Nephron (organoid): Measurements from ENCODE around the gene SPTLC2.
"Not testable (repeated sequence)": the region's sequence is repeated elsewhere in the genome, so short reads cannot be mapped to it uniquely, and the experiment has no call there.

Experiments
- H3K27ac Mint-ChIP-seq, 3 experiments: 2 replicates each; pipeline ENCODE4 v1.8.0; 2020; ENCODE audit warnings: mixed read lengths in 3 of 3, mild to moderate bottlenecking in 2 of 3, moderate library complexity in 1 of 3
- H3K27me3 Mint-ChIP-seq: 2 replicates; pipeline ENCODE4 v1.8.0; 2021; ENCODE audit warnings: low read depth, mild to moderate bottlenecking, moderate library complexity, mixed read lengths
- H3K36me3 Mint-ChIP-seq: 2 replicates; pipeline ENCODE4 v1.8.0; 2020; ENCODE audit warnings: low read depth, mixed read lengths
- H3K4me1 Mint-ChIP-seq: 2 replicates; pipeline ENCODE4 v1.8.0; 2020; ENCODE audit warnings: mixed read lengths
- H3K4me3 Mint-ChIP-seq, 3 experiments: 2 replicates each; pipeline ENCODE4 v1.8.0; 2020; ENCODE audit warnings: mild to moderate bottlenecking in 3 of 3, mixed read lengths in 3 of 3, moderate library complexity in 2 of 3
- H3K9me3 Mint-ChIP-seq: 2 replicates; pipeline ENCODE4 v1.8.0; 2020; ENCODE audit warnings: mixed read lengths
- CTCF ChIP-seq, 3 experiments: fragments of 200-600 bp; sonication (generic); IDR thresholded peaks; one replicate each; pipeline ENCODE4 v1.5.0; 2021; ENCODE audit warnings: antibody characterized with exemption in 3 of 3; ENCODE audit not compliant: unreplicated experiment in 3 of 3

SPTLC2 gene

GRCh38 chr14:77590845-77591485 lies 25.5 kb downstream of the SPTLC2 start:
- Mint-ChIP-seq H3K27me3 (no peaks in the 10 kb centered on the region), H3K9me3 (no peaks in the 10 kb centered on the region), H3K27ac (peak overlapping the region in 1 of 3 experiments; percentile 2), H3K4me3 (no peak overlapping the region), H3K36me3 (peaks cover 31% of the 10 kb centered on the region), H3K4me1 (no peaks in the 10 kb centered on the region)
- no peak for TF ChIP-seq CTCF (IDR thresholded peaks at IDR 0.05; ENCODE audit: unreplicated experiment in 3 of 3)

- Mint-ChIP-seq H3K36me3 (peaks cover 22% of the 10 kb centered on the region), H3K4me1 (peaks cover 12% of the 10 kb centered on the region), H3K27me3 (no peaks in the 10 kb centered on the region), H3K9me3 (no peaks in the 10 kb centered on the region), H3K4me3 (no peak overlapping the region), H3K27ac (peak overlapping the region in 1 of 3 experiments; percentile 68)
- no peak for TF ChIP-seq CTCF (IDR thresholded peaks at IDR 0.05; ENCODE audit: unreplicated experiment in 3 of 3)
Observed at GRCh38 chr14:77589099-77589498, 27.3 kb downstream of the SPTLC2 start.

GRCh38 chr14:77588411-77589025 lies 27.9 kb downstream of the SPTLC2 start:
- not testable (repeated sequence) for H3K4me3 Mint-ChIP-seq, H3K27me3 Mint-ChIP-seq, H3K9me3 Mint-ChIP-seq
- peaks cover 18% of the 10 kb centered on the region for H3K4me1 Mint-ChIP-seq
- peaks cover 18% of the 10 kb centered on the region for H3K36me3 Mint-ChIP-seq
- H3K27ac Mint-ChIP-seq = peak overlapping the region in 1 of 3 experiments; percentile 41

- Mint-ChIP-seq H3K36me3 (peaks cover 10% of the 10 kb centered on the region), H3K27ac (peak overlapping the region in 1 of 3 experiments; percentile 44), H3K9me3 (no peaks in the 10 kb centered on the region), H3K4me3 (no peak overlapping the region), H3K27me3 (no peaks in the 10 kb centered on the region), H3K4me1 (peaks cover 41% of the 10 kb centered on the region)
- TF ChIP-seq CTCF (IDR thresholded peaks at IDR 0.05; ENCODE audit: unreplicated experiment in 3 of 3) = no peak
Observed at GRCh38 chr14:77585385-77585784, 31.1 kb downstream of the SPTLC2 start.

GRCh38 chr14:77584809-77585208 lies 31.6 kb downstream of the SPTLC2 start:
- Mint-ChIP-seq H3K4me1 (peaks cover 44% of the 10 kb centered on the region), H3K36me3 (peaks cover 10% of the 10 kb centered on the region), H3K27ac (peak overlapping the region in 2 of 3 experiments; percentile 14 to 44), H3K4me3 (no peak overlapping the region), H3K27me3 (no peaks in the 10 kb centered on the region), H3K9me3 (no peaks in the 10 kb centered on the region)
- no peak for TF ChIP-seq CTCF (IDR thresholded peaks at IDR 0.05; ENCODE audit: unreplicated experiment in 3 of 3)

GRCh38 chr14:77583657-77584056 lies 32.8 kb downstream of the SPTLC2 start:
- Mint-ChIP-seq H3K36me3 (peaks cover 14% of the 10 kb centered on the region), H3K27ac (peak overlapping the region in 2 of 3 experiments; percentile 33 to 73), H3K9me3 (no peaks in the 10 kb centered on the region), H3K4me3 (no peak overlapping the region), H3K27me3 (no peaks in the 10 kb centered on the region), H3K4me1 (peaks cover 51% of the 10 kb centered on the region)
- no peak for TF ChIP-seq CTCF (IDR thresholded peaks at IDR 0.05; ENCODE audit: unreplicated experiment in 3 of 3)
